Measurements from ENCODE around the gene TNFSF4. TPM values are rescaled to one million over a fixed set of nuclear protein-coding genes. Genes with fewer than 3 reads are reported as not detected.

The TNFSF4 gene
- polyA plus RNA-seq, 1 donor (not counting 4 experiments of a cell fraction or from before 2014, with no cell fraction given), result 1.2 TPM

- no peak for FAIRE-seq
- H3K4me3 ChIP-seq (ENCODE audit: control insufficient read depth in 2 of 3, extremely low read depth in 1 of 3, insufficient read depth in 2 of 3, low read depth in 1 of 3, low read length in 3 of 3), result no peak overlapping the region
- H3K4me1 ChIP-seq (ENCODE audit: control insufficient read depth, extremely low read depth, insufficient read depth, low read length), result peaks cover 12% of the 10 kb centered on the region
- H3K9ac ChIP-seq (ENCODE audit: control insufficient read depth, extremely low read depth, insufficient read depth, low read length), result no peak overlapping the region
- no peaks in the 10 kb centered on the region for H3K79me2 ChIP-seq (ENCODE audit: control insufficient read depth, insufficient read depth, low read length)
- dilution Hi-C loops (cut with MboI; ENCODE audit: extremely low pct_ligation_motif_present, low sequenced_read_pairs), result no loop called here
- no peaks in the 10 kb centered on the region for H3K27me3 ChIP-seq (ENCODE audit: control insufficient read depth, extremely low read depth, insufficient read depth, low read length)
- no peaks in the 10 kb centered on the region for H3K9me1 ChIP-seq (ENCODE audit: control insufficient read depth, extremely low read depth, insufficient read depth, low read length)
- H3K9me3 ChIP-seq (ENCODE audit: control insufficient read depth, low read depth, low read length), result no peaks in the 10 kb centered on the region
- no peak overlapping the region for H2AFZ ChIP-seq (ENCODE audit: control insufficient read depth, low read length)
- H4K20me1 ChIP-seq (ENCODE audit: control insufficient read depth, extremely low read depth, insufficient read depth, low read length), result no peaks in the 10 kb centered on the region
- H3K27ac ChIP-seq (ENCODE audit: control insufficient read depth, insufficient read depth, low read length), result no peak overlapping the region
- H3K36me3 ChIP-seq (ENCODE audit: control insufficient read depth in 2 of 2, extremely low read depth in 1 of 2, insufficient read depth in 2 of 2, low read length in 2 of 2), result no peaks in the 10 kb centered on the region
- TF ChIP-seq EZH2 (IDR thresholded peaks at IDR 0.05; ENCODE audit: low read length) (no peak), CTCF (optimal IDR thresholded peaks at IDR 0.05 in 1 of 3, IDR thresholded peaks at IDR 0.05 in 1 of 3, conservative IDR thresholded peaks at IDR 0.05 in 1 of 3; ENCODE audit: extremely low read depth in 1 of 3, insufficient read depth in 2 of 3, low read length in 3 of 3) (no peak)
- H3K4me2 ChIP-seq (ENCODE audit: control insufficient read depth, extremely low read depth, insufficient read depth, low read depth, low read length), result no peak overlapping the region
- DNase-seq (ENCODE audit: low read depth, low spot score), result no peak
These were observed 13.0 kb upstream of the TNFSF4 start for GRCh38 chr1:173220157-173220556.

GRCh38 chr1:173213665-173214064 is 6.5 kb upstream of the TNFSF4 start:
- Histone ChIP-seq H3K79me2 (ENCODE audit: control insufficient read depth, insufficient read depth, low read length) (no peaks in the 10 kb centered on the region), H3K36me3 (ENCODE audit: control insufficient read depth in 2 of 2, extremely low read depth in 1 of 2, insufficient read depth in 2 of 2, low read length in 2 of 2) (no peaks in the 10 kb centered on the region), H3K9me1 (ENCODE audit: control insufficient read depth, extremely low read depth, insufficient read depth, low read length) (no peaks in the 10 kb centered on the region), H3K4me1 (ENCODE audit: control insufficient read depth, extremely low read depth, insufficient read depth, low read length) (peaks cover 5% of the 10 kb centered on the region), H2AFZ (ENCODE audit: control insufficient read depth, low read length) (no peak overlapping the region), H3K9ac (ENCODE audit: control insufficient read depth, extremely low read depth, insufficient read depth, low read length) (no peak overlapping the region), H3K4me2 (ENCODE audit: control insufficient read depth, extremely low read depth, insufficient read depth, low read depth, low read length) (no peak overlapping the region), H3K4me3 (ENCODE audit: control insufficient read depth in 2 of 3, extremely low read depth in 1 of 3, insufficient read depth in 2 of 3, low read depth in 1 of 3, low read length in 3 of 3) (no peak overlapping the region), H4K20me1 (ENCODE audit: control insufficient read depth, extremely low read depth, insufficient read depth, low read length) (no peaks in the 10 kb centered on the region), H3K27me3 (ENCODE audit: control insufficient read depth, extremely low read depth, insufficient read depth, low read length) (no peaks in the 10 kb centered on the region), H3K27ac (ENCODE audit: control insufficient read depth, insufficient read depth, low read length) (no peak overlapping the region), H3K9me3 (ENCODE audit: control insufficient read depth, low read depth, low read length) (no peaks in the 10 kb centered on the region)
- dilution Hi-C loops (cut with MboI; ENCODE audit: extremely low pct_ligation_motif_present, low sequenced_read_pairs), result no loop called here
- DNase-seq (ENCODE audit: low read depth, low spot score), result no peak
- no peak for FAIRE-seq
- TF ChIP-seq EZH2 (IDR thresholded peaks at IDR 0.05; ENCODE audit: low read length), result no peak
- no peak for TF ChIP-seq CTCF (optimal IDR thresholded peaks at IDR 0.05 in 1 of 3, IDR thresholded peaks at IDR 0.05 in 1 of 3, conservative IDR thresholded peaks at IDR 0.05 in 1 of 3; ENCODE audit: extremely low read depth in 1 of 3, insufficient read depth in 2 of 3, low read length in 3 of 3)

All from keratinocyte (primary cell).